A549 (cell line): ENCODE measurements around the gene SERINC5.

Experiments
- BHLHE40 ChIP-seq: IDR thresholded peaks from 2 replicates; pipeline ENCODE4 v1.6.1; 2012; ENCODE audit warnings: low read depth, low read length, inconsistent platforms
- EP300 ChIP-seq, 2 experiments: fragments of >200 bp; sonication (Bioruptor Twin); formaldehyde crosslinking; IDR thresholded peaks; 2 replicates in 1 of 2; 3 replicates in 1 of 2; pipeline ENCODE4 v1.6.1; 2016 to 2017
- FOXS1 ChIP-seq: fragments of 250-450 bp; sonication (Bioruptor Pico); IDR thresholded peaks from 2 replicates; pipeline ENCODE4 v1.5.0; 2020; ENCODE audit warnings: mild to moderate bottlenecking, moderate library complexity
- JUNB ChIP-seq: fragments of >200 bp; sonication (Bioruptor Twin); formaldehyde crosslinking; IDR thresholded peaks from 2 replicates; pipeline ENCODE4 v1.6.1; 2016
- ZFP36 ChIP-seq: fragments of 450-650 bp; IDR thresholded peaks from 2 replicates; pipeline ENCODE4 v1.6.1; 2014; ENCODE audit warnings: borderline replicate concordance; ENCODE audit not compliant: partially characterized antibody
- TF ChIP-seq, protein P1 (sequence below): fragments of >200 bp; sonication (Bioruptor Twin); formaldehyde crosslinking; IDR thresholded peaks from 3 replicates; pipeline ENCODE4 v1.5.1; 2016

- TF ChIP-seq FOXS1 (CRISPR knock-in tag) (no peak), EP300 (IDR thresholded peaks at IDR 0.05) (no peak), ZFP36 (no peak), JUNB (no peak), BHLHE40 (no peak)
- TF ChIP-seq, protein P1, sequence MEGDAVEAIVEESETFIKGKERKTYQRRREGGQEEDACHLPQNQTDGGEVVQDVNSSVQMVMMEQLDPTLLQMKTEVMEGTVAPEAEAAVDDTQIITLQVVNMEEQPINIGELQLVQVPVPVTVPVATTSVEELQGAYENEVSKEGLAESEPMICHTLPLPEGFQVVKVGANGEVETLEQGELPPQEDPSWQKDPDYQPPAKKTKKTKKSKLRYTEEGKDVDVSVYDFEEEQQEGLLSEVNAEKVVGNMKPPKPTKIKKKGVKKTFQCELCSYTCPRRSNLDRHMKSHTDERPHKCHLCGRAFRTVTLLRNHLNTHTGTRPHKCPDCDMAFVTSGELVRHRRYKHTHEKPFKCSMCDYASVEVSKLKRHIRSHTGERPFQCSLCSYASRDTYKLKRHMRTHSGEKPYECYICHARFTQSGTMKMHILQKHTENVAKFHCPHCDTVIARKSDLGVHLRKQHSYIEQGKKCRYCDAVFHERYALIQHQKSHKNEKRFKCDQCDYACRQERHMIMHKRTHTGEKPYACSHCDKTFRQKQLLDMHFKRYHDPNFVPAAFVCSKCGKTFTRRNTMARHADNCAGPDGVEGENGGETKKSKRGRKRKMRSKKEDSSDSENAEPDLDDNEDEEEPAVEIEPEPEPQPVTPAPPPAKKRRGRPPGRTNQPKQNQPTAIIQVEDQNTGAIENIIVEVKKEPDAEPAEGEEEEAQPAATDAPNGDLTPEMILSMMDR: no peak
Measured at GRCh38 chr5:80206282-80206681, 49.6 kb downstream of the SERINC5 start.
